SU-DHL-6 (cell line): ENCODE results near the gene PPP2R3A.

Source experiments
- CTCF ChIP-seq: fragments of 200-600 bp; sonication (generic); IDR thresholded peaks from one replicate; pipeline ENCODE4 v1.5.1; 2017; ENCODE audit warnings: antibody characterized with exemption, mild to moderate bottlenecking, low read length, moderate library complexity; ENCODE audit not compliant: insufficient read depth, poor library complexity, severe bottlenecking
- EZH2phosphoT487 ChIP-seq: fragments of 200-600 bp; sonication (generic), shearing (Covaris generic); conservative IDR thresholded peaks from 2 replicates; pipeline ENCODE4 v1.6.1; 2018; ENCODE audit warnings: mild to moderate bottlenecking, antibody characterized with exemption, low read length, moderate library complexity, mixed read lengths

GRCh38 chr3:136008221-136008620 lies 42.7 kb downstream of the PPP2R3A start:
- TF ChIP-seq CTCF (no peak), EZH2phosphoT487 (no peak)
